ENCODE measurements around the gene DNASE1L1.

DNA sequence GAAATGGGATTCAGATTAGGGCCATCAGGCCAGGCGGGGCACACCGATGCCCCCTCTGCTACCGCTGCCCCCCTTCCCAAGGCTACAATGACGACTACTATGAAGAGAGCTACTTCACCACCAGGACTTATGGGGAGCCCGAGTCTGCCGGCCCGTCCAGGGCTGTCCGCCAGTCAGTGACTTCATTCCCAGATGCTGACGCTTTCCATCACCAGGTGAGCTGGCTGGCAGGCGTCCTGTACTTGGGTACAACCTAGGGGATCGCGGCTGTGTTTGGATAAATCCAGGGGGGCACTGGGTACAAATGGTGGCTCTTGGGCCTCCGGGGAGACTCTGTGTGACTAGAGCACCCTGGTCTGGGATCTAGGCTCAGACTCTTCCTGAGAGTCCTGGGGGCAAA is 28.9 kb downstream of the DNASE1L1 start:
- TF ChIP-seq SUZ12 (IDR thresholded peaks at IDR 0.05; ENCODE audit: extremely low read depth, insufficient read depth, insufficient read length) = no peak
- no peak for TF ChIP-seq ZNF274 (IDR thresholded peaks at IDR 0.05; ENCODE audit: low read depth, low read length)
